ENCODE results near the gene RCOR3. TPM values are rescaled to one million over a fixed set of nuclear protein-coding genes. Genes with fewer than 3 reads are reported as not detected.

RCOR3 gene
- total and polyA plus RNA-seq, 2 donors, result 21.9 to 52.4 TPM

Other genes starting within 250 kb of the RCOR3 start
- gene KCNH1, start 125.2 kb upstream of the RCOR3 start, total RNA-seq, result 0.85 TPM
- gene KCNH1, start 125.2 kb upstream of the RCOR3 start, polyA plus RNA-seq, result 0.62 TPM
- gene TRAF5, start 67.5 kb downstream of the RCOR3 start, total RNA-seq, result 17.0 TPM
- 47.6 TPM for gene TRAF5, start 67.5 kb downstream of the RCOR3 start, polyA plus RNA-seq
- 0.05 TPM for gene RD3, start 232.8 kb downstream of the RCOR3 start, total RNA-seq
- 0.25 TPM for gene RD3, start 232.8 kb downstream of the RCOR3 start, polyA plus RNA-seq

Measured in thymus (tissue), 2 donors.